Measurements from ENCODE around the gene PROCR.
A peak's percentile ranks its signal among the peaks of the same experiment; 100 is the strongest.
"Not testable (repeated sequence)": the region's sequence is repeated elsewhere in the genome, so short reads cannot be mapped to it uniquely, and the experiment has no call there.

The PROCR gene

DNA sequence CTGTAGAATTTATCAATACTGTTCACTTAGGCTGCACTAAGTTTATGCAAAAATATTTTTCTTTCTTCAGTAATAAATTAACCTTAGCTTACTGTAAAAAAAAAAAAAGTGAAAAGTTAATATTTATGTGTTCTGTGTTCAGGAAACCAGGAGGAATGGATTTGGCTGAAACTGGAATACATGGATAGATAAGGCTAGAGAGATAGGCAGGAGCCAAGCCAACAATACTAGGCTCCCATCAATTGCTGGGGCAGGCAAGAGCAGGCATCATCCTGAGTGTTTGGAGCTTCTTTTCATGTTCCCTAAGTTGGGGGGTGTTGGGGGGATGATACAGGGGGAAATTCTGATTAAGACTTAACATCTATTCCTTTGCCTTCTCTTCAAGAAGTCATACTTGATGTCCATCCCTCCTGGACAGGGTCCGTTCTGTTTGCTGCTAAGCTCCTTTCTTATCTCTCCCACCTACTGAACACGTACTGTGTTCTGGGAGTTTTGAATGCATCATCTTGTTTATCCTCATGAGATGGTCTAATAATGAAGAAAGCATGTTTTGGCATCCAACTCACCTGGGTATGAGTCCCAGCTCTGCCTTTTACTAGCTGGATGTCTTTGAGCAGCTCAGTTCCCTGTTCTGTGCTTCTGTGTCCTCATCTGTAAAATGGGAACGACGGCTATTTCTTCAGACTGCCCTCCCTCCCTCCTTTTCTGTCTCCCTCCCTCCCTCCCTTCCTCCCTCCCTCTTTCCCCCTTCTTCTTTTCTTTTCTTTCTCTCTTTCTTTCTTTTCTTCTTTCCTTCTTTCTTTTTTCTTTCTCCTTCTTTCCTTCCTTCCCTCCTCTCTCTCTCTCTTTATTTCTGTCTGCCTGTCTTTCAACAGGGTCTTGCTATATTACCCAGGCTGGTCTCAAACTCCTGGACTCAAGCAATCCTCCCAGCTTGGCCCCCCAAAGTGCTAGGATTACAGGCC is 6.4 kb upstream of the PROCR start:
- no peak for DNase-seq (ENCODE audit: low spot score)

DNA sequence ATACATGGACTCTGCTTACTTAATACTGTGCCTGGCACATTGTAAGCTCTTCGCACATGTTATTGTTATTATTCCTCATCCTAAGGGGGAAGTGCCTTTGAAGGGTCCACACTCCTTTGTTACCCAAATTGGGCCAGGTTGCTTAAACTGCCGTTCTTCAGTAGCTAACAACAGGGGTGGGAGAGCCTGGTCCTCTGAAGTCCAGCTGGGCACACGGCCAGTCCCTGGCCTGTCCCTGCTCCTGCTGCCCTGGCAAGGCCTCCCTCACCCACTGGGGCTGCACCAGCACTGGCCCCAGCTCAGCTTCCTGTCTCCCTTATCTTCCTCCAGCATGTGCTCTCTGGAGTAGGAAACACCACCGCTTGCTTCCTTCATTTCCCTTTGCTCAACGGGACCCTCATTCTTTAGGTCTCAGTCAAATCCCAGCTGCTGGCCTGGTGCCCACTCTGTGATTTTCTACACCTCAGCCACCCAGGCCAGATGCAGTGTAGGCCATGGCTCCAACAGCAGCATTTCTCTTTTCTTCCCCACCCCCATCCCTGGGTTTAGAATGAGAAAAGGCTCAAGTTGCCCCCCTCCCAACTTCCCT is 5.5 kb upstream of the PROCR start:
- no peak for DNase-seq (ENCODE audit: low spot score)

DNA sequence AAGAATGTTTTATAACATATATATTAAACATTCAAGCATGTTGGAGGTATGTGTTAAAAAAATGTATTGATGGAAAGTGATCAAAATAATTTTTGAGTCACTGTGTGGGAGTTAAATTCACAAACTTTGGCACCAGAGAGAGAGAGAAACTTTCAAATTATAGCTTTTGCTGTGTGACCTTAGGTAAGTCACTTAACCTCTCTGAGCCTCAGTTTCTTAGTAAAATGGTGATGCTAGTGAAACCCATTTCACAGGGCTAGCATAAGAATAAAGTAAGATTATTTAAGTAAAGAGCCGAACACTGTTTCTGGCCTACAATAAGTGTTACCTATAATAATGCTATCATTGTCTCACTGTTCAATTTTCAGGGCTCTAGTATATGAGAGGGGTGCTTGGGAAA is 4.1 kb upstream of the PROCR start:
- DNase-seq (ENCODE audit: low spot score): no peak

DNA sequence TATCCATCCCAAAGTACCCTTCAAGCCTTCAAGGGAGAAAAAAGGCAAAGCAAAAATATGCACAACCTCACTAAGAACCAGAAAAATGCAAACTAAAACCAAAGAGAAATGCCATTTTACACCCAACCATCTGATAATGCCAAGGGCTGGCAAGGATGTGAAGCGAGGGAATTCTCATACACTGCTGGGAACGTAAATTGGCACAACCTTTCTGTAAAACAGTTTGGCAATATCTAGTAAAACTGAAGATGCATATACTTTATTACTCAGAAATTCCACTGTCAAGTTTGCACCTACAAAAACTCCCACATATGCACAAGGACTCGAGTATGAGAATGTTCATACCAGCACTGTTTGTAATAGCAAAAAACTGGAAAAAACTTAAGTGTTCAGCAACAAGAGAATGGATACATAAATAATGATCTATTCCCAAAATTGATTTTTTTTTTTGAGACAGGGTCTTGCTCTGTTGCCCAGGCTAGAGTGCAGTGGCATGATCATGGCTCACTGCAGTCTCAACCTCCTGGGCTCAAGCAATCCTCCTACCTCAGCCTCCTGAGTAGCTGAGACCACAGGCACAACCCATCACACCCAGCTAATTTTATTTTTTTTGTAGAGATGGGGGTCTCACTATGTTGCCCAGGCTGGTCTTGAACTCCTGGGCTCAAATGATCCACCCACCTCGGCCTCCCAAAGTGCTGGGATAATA is 3.0 kb upstream of the PROCR start:
- not testable (repeated sequence) for DNase-seq (ENCODE audit: low spot score)

DNA sequence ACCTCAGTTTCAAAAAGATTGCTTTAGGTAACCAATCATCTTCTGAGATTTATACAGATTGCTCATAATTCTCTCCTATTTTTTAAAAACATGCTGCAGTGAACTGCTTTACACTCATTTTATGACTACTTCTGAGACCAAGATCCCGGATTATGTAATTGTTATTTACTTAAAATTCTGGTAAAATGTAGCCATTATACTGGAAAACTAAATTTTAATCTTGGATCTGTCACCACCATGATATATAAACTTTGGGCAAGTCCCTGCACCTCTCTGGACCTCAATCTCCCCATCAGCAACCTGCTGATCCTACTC is 477 bp upstream of the PROCR start:
- DNase-seq (ENCODE audit: low spot score): no peak

DNA sequence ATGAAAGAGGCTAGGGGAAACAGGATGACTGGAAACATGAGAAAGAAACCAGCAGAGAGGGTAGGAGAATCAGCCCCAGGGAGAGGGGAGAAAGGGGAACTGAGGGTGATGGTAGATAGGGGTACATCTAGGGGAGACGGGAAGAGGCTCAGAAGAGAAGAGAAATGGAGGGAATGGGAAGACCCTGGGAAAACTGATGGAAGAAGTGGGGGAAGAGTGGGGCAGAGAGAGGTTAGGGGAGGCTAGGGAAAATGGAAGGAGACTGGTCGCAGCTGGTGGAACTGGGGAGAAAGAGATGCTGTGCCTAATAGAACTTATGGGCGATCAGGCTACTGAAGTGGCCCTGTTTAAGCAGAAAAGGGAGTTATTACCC is 548 bp downstream of the PROCR start:
- DNase-seq (ENCODE audit: low spot score): no peak

DNA sequence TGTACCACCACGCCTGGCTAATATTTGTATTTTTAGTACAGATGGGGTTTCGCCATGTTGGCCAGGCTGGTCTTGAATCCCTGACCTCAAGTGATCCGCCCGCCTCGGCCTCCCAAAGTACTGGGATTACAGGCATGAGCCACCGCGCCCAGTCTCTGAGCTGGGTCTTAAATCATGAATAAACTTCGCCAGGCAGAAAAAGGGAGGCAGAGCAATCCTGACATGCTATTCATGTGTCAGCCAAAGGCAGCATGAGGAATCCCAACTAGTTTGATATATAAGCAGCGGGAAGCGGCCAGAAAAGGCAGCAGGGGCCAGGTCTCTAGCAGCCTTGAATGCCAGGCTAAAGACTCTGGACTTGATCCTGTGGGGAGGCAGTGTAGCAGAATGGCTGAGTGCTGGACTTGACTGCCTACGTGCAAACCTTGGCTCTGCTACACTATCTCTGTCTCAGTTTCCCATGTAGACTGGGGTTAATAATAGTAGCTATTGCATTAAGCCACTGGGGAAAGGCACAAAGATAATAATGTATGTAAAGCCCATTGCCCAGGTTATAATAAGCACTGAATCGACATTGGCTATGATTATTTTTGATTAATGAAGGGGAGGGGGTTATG is 1.8 kb downstream of the PROCR start:
- DNase-seq (ENCODE audit: low spot score): peak; percentile 75

DNA sequence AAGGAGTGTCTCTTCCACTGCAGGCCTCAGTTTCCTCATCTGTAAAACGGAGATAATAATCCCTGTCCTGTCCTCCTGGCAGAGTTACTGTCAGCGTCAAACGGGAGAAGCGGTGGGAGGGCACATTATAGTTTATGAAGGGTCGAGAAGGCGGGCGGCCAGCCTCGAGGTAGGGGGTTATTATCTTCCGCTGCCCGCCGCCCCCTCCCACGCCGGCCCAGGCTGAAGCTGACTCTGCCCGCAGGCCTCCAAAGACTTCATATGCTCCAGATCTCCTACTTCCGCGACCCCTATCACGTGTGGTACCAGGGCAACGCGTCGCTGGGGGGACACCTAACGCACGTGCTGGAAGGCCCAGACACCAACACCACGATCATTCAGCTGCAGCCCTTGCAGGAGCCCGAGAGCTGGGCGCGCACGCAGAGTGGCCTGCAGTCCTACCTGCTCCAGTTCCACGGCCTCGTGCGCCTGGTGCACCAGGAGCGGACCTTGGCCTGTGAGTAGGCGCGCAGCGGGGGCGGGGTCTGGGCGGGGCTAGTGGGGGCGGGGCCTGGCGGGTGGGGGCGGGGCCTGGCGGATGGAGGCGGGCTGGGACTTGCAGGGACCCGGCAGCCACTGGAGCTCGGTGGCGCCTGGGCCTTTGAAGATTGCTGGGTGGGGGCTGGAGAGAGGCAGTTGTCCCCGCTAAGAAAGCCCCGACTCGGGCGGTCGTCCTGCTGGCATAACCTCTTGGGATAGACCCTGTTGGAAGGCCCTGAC is 2.8 kb downstream of the PROCR start:
- DNase-seq (ENCODE audit: low spot score): peak; percentile 85

DNA sequence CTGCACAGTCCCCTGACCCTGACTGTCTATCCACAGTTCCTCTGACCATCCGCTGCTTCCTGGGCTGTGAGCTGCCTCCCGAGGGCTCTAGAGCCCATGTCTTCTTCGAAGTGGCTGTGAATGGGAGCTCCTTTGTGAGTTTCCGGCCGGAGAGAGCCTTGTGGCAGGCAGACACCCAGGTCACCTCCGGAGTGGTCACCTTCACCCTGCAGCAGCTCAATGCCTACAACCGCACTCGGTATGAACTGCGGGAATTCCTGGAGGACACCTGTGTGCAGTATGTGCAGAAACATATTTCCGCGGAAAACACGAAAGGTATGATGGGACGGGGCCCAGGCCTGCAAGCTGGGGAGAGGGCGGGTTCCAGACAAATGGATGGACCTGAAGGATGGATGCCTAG is 4.3 kb downstream of the PROCR start:
- no peak for DNase-seq (ENCODE audit: low spot score)

DNA sequence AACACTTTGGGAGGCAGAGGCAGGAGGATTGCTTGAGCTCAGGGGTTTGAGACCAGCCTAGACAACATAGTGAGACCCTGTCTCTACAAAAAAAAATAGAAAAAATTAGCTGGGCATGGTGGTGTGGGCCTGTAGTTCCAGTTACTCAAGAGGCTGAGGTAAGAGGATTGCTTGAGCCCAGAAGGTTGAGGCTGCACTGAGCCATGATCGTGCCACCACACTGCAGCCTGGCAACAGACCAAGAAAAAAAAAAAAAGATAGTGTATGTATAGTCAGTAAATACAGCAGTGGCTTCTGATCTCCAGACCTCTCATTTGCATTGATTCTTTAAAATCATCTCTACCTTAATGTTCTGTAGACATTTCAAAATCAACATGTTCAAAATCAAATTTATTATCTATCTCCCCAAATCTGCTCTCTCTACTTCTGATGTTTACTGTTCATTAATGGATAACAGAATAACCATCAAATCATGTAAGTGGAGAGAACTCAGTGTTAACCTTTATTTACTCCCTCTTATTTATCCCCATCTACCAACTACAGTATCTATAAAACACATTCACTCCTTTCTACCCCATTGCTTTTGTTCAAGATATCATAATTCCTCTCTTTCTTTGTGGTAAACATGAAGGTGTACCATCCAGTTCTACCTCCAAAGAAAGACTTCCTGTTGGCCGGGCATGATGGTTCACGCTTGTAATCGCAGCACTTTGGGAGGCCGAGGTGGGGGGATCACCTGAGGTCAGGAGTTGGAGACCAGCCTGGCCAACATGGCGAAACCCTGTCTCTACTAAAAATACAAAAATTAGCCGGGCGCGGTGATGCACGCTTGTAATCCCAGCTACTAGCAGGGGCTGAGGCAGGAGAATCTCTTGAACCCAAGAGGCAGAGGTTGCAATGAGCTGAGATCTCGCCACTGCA is 7.7 kb downstream of the PROCR start:
- DNase-seq (ENCODE audit: low spot score): no peak

DNA sequence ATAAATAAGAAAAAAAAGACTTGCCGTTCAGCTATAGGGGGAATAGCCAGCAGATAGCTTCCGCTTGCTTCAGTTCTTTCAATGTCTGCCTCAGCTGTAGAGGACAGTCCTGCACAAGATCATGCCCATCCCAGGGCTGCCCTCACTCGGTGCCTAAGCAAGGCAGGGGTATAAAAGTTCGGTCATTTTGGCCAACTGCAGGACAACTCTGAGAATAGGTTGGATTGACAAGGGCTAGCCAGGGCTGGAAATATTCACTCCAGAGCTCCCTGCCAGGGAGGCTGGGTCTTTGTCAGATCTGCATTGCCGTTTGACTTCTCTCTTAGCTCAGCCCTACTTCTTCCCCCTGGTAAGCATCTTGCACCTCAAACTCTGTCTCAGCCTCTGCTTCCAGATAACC is 8.4 kb downstream of the PROCR start:
- no peak for DNase-seq (ENCODE audit: low spot score)

DNA sequence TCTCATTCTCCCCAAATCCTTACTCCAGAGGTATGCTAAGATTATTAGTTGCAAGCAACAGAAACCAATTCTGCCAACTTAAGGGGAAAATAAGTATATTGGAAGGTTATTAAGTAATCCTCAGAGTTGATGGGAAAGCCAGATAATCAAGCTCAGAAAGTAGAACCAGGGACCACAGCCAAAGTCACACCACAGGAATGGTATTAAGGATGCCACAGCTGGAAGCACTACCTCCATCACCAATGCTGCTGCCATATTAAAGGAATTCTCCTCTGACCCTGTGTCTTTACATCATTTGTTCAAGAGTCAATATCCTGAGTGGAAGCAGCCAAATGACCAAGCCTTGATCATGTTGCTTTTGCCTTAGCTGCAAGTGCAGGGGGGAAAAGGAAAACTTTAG is 9.9 kb downstream of the PROCR start:
- DNase-seq (ENCODE audit: low spot score): no peak

DNA sequence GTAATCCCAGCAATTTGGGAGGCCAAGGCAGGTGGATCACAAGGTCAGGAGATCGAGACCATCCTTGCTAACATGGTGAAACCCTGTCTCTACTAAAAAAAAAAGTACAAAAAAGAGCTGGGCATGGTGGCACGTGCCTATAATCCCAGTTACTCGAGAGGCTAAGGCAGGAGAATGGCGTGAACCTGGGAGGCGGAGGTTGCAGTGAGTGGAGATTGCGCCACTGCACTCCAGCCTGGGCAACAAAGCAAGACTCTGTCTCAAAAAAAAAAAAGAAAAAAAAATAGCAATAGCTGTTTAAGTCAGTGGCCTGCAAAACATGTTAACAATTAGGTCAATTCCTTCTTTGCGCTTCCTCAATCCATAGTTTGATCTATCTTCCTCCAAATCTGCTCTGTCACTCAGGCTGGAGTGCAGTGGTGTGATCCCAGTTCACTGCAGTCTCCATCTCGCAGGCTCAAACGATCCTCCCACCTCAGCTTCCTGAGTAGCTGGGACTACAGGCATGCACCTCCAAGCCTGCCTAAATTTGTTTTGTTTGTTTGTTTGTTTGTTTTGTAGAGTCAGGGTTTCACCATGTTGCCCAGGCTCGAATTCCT is 14.9 kb downstream of the PROCR start:
- DNase-seq (ENCODE audit: low spot score): not testable (repeated sequence)

DNA sequence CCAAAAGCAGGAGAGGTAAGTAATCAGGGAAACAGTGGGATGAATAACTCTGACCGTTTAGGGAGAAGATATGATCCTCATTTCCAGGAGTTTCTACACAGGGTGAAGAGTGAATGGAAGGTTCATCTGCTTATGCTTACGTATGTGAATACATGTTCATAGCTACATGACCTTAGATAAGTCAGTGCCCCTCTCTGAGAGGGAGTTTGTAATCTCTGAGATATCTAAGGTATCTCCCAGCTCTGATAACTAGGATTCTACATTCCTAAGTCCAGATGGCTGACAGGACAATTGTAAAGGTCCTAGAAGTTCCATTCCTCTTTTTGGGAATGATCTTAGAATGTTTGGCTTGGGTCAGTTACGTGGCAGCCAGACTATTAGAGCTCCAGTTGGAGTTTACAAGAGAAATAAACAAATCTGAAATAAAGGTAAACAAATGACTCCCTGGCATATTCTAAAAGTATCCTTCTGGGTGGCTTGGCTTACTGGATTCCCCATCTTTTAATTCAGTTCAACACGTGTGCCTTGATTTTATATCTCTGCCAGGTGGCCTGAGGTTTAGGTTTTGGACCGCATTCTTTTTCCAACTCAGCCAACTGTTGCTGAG is 15.8 kb downstream of the PROCR start:
- DNase-seq (ENCODE audit: low spot score): no peak

DNA sequence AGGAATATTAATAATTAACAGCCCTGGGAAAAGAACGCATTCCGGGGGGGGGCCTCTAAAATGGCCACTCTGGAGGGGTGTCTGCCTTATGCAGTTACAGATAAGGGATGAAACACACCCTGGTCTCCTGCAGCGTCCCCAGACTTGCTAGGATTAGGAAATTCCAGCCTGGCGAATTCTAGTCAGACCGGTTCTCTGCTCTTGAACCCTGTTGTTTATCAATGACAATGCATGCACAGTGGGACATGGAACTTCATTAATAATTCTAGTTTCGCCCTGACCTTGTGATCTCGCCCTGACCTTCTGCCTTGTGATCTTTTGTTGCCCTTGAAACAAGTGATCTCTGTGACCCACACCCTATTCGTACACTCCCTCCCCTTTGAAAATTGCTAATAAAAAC is 17.4 kb downstream of the PROCR start:
- DNase-seq (ENCODE audit: low spot score): not testable (repeated sequence)

DNA sequence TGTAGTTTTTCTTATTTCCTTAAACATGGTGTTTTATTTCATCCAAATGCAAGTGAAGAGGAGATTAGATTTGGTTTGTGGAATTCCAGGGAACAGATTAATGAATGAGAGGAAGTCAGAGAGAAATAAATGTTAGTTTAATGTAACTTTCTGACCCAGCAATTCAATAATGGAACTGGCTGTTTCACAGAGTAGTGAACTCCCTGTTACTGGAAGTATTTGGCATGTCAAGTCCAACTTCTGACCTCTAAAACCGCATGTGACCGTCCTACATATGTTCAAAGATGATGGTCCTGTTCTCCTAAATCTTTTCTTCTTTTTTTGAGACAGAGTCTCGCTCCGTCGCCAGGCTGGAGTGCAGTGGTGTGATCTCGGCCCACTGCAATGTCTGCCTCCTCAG is 18.7 kb downstream of the PROCR start:
- no peak for DNase-seq (ENCODE audit: low spot score)

DNA sequence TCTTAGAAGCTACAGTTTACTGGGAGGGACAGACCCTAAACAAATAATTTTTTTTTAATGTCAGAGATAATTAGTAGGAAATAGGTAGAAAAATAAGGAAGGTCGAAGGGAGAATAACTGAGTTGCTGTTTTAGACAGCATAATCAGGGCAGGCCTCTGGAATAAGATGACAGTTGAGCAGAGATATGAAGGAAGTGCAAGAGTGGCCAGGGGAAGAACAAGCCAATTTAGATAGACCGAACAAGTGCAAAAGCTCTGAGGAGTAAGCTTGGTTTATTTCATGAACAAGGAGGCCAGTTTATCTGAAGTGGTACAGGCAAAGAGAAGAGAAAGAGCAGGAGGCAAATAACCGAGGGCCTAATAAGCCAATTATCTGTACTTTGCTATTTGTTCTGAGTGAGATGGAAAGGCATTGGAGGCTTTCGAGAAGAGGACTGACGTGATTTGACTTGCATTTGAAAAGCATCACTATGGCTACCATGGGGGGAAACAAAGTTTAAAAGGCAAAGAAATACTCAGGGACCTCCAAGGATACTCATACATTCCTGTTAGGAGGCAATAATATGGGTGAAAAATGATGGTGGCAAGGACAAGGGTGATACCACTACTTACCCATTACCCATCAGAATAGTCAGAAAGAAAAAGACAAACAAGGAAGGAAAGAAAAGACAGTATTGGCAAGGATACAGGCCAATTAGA is 19.7 kb downstream of the PROCR start:
- no peak for DNase-seq (ENCODE audit: low spot score)

DNA sequence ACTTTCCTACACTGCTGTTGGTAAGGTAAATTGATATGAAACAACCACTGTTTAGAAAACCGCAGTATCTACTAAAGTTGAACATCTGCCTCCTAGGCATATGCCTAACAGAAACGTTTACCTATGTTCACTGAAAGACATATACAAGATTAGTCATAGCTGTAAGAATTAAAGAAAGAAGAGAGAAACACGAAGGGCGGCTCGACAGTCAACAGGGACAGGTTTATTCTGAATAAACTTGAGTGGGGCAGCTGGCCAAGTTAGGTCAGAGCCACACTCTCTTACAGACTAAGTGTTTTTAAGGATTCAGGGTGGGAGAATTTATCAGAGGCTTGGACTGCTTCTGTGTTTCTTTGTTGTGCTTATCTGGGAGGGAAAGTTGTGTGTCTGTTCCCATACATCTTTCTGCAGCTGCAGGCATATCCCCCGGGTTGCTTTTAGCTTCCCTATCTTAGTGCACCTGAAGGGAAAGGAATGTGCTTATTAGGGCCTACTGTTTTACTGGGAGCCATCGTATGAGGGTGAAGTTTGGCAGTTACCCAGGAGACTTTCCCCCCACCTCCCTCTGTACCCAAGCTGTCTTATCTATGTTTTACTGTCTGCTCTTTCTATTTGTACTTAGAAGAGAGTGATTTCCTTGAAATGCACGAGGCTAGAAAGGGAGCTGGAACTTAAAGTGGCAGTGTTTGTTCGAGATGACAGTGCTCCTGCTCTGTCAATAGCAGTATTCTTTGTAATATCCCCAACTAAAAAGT is 20.4 kb downstream of the PROCR start:
- DNase-seq (ENCODE audit: low spot score): no peak
